ENCODE data around the gene SLITRK6.

Gene SLITRK6, protein sequence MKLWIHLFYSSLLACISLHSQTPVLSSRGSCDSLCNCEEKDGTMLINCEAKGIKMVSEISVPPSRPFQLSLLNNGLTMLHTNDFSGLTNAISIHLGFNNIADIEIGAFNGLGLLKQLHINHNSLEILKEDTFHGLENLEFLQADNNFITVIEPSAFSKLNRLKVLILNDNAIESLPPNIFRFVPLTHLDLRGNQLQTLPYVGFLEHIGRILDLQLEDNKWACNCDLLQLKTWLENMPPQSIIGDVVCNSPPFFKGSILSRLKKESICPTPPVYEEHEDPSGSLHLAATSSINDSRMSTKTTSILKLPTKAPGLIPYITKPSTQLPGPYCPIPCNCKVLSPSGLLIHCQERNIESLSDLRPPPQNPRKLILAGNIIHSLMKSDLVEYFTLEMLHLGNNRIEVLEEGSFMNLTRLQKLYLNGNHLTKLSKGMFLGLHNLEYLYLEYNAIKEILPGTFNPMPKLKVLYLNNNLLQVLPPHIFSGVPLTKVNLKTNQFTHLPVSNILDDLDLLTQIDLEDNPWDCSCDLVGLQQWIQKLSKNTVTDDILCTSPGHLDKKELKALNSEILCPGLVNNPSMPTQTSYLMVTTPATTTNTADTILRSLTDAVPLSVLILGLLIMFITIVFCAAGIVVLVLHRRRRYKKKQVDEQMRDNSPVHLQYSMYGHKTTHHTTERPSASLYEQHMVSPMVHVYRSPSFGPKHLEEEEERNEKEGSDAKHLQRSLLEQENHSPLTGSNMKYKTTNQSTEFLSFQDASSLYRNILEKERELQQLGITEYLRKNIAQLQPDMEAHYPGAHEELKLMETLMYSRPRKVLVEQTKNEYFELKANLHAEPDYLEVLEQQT

DNA sequence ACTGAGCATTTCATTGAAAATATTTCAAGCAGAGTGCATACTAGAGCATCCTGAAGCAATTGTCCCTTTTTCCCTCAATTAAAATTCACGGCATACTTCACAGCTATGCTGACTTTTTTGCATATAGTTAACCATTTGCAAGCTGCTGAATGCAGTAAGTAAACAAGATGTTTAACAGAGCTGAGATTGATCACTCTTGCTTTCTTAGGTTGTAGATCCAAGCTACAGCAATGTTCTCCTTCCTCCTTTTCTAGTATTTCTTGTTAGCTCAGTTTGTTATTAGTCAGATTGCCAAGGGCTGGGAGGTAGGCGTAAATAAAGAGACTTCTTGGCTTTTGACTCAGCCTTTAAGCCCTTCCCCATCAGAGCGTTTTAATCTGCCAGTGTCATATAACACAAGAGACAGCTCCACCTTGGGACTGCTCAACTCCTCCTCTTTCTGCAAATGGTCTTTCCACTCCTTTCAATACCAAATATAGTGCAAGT lies at the start of gene SLITRK6:
Gene SLITRK6 (minus strand): TSS at position 323 of the 486 bp plus-strand sequence. CDS start 2,911 bp downstream, outside the sequence.
- TF ChIP-seq, protein P1, sequence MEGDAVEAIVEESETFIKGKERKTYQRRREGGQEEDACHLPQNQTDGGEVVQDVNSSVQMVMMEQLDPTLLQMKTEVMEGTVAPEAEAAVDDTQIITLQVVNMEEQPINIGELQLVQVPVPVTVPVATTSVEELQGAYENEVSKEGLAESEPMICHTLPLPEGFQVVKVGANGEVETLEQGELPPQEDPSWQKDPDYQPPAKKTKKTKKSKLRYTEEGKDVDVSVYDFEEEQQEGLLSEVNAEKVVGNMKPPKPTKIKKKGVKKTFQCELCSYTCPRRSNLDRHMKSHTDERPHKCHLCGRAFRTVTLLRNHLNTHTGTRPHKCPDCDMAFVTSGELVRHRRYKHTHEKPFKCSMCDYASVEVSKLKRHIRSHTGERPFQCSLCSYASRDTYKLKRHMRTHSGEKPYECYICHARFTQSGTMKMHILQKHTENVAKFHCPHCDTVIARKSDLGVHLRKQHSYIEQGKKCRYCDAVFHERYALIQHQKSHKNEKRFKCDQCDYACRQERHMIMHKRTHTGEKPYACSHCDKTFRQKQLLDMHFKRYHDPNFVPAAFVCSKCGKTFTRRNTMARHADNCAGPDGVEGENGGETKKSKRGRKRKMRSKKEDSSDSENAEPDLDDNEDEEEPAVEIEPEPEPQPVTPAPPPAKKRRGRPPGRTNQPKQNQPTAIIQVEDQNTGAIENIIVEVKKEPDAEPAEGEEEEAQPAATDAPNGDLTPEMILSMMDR (IDR thresholded peaks at IDR 0.05): no peak; the same call in 1 of the 2 replicates
- no peak for TF ChIP-seq ZFX (IDR thresholded peaks at IDR 0.05; ENCODE audit: borderline replicate concordance)
- H3K27ac ChIP-seq: peak within 1 kb of the TSS; percentile 95

DNA sequence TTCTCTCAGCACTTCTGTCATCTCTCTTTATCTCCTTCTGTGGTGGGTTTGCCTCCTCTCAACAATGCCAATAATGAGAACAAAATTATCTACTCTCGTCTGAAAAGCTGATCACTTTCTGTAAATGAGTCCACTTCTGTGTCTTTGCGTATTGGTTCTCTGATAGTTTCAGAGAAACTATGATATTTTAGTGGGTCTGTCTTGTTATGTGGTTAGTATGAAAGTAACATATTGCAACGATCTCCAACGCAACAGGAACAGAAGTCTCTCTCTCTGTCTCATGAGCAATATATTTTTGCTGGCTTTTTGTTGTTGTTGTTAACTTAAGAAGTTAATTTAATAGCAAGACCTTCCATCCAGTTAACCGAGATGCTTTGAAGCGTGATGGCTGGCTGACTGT lies 47.8 kb upstream of the SLITRK6 start:
- H3K27ac ChIP-seq: no peak overlapping the region
- no peak for TF ChIP-seq ZFX (IDR thresholded peaks at IDR 0.05; ENCODE audit: borderline replicate concordance)
- TF ChIP-seq, protein P1 (IDR thresholded peaks at IDR 0.05): no peak

DNA sequence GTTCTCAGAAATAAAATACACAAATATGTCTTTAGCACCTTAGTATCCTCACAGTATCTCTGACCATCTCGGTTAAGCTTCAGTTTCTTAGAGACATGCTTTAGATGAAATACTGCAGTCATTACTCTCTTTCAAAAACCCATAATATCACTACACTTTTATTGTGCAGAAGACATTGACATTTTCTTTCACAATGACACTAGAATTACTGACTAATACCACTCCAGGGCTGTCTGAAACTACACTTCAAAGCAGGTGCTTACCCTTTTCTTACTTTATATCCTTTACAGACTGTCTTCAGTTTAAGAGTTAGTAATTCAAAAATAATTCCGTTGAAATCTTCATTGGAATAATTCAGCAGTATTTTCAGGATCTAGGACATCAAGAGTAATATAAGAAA lies 42.2 kb upstream of the SLITRK6 start:
- H3K27ac ChIP-seq: no peak overlapping the region
- TF ChIP-seq ZFX (IDR thresholded peaks at IDR 0.05; ENCODE audit: borderline replicate concordance): no peak
- TF ChIP-seq, protein P1 (IDR thresholded peaks at IDR 0.05): no peak

DNA sequence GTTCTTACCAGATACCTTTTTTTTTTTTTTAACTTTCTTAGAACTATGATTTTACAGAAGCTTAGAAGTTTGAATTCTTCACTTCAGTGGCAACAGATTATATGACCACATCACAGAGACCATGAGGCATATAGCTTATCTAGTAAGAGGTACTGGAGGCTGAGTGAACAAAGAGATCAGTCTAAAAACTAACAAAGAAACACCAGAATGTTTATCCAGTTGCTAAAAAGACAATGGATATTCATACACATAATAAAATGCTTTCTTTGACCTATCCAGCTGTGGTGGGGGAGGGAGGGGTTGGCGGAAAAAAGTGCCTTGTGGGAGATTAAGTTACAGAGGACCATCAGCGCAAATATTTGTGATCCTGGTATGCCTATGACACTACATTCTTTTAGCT lies 34.7 kb upstream of the SLITRK6 start:
- no peak overlapping the region for H3K27ac ChIP-seq
- no peak for TF ChIP-seq ZFX (IDR thresholded peaks at IDR 0.05; ENCODE audit: borderline replicate concordance)
- TF ChIP-seq, protein P1 (IDR thresholded peaks at IDR 0.05): no peak

DNA sequence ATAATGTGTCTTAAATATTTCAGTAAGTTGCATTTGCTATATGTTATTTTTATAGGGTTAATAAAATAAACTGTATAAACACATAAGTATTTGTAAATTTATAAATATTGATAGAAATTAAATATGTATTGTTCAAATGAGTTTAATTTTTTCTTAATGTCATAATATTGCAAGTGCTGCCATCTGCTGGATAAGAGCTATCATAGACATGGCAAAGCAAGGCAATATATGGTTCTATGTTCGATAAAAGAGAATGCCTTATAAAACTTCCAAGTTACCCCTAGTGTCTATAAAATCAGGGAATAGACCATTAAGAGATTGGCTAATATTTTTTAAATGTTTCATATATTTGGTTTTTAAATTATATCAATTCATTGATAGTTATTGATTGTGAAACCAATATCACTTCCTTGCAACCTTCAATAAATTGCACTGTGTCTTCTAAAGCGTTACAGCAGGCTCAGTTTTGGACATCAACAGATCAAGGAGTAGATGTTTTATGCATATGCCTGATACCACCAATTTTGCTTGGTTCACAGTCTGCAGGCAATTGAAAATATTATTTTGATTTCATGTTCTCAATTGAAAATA lies 29.0 kb upstream of the SLITRK6 start:
- no peak overlapping the region for H3K27ac ChIP-seq
- no peak for TF ChIP-seq ZFX (IDR thresholded peaks at IDR 0.05; ENCODE audit: borderline replicate concordance)
- TF ChIP-seq, protein P1 (IDR thresholded peaks at IDR 0.05): peak; percentile 85

DNA sequence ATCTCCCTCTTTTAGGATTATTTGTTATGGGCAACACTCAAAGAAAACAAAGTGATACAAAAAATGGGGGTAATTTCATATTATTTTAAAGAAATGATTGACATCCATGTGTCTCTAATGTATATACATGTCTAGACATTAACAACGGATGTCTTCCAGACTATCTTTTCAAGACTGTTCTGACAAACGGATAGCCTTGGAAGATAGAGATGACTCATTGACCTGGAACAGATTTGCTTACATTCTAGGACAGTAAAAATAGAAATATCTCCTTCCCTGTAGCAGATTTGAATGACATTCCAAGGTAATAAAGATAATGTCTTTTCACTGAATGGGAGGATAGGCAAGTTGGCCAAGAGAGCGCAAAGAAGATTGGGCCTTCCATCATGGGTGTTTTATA lies 26.2 kb upstream of the SLITRK6 start:
- TF ChIP-seq ZFX (IDR thresholded peaks at IDR 0.05; ENCODE audit: borderline replicate concordance): no peak
- TF ChIP-seq, protein P1 (IDR thresholded peaks at IDR 0.05): no peak

More for the DNA sequence above, 26.2 kb upstream of the SLITRK6 start:
- no peak overlapping the region for H3K27ac ChIP-seq
